DMS153 (cell line): Measurements from ENCODE around the gene BRWD1.
A peak's percentile ranks its signal among the peaks of the same experiment; 100 is the strongest.
"Not testable (repeated sequence)": the region's sequence is repeated elsewhere in the genome, so short reads cannot be mapped to it uniquely, and the experiment has no call there.

ENCODE experiments used
- DNase-seq: peaks from one replicate; lab custom pipeline; 2025; lab: John Stamatoyannopoulos, UW

The BRWD1 gene

DNA sequence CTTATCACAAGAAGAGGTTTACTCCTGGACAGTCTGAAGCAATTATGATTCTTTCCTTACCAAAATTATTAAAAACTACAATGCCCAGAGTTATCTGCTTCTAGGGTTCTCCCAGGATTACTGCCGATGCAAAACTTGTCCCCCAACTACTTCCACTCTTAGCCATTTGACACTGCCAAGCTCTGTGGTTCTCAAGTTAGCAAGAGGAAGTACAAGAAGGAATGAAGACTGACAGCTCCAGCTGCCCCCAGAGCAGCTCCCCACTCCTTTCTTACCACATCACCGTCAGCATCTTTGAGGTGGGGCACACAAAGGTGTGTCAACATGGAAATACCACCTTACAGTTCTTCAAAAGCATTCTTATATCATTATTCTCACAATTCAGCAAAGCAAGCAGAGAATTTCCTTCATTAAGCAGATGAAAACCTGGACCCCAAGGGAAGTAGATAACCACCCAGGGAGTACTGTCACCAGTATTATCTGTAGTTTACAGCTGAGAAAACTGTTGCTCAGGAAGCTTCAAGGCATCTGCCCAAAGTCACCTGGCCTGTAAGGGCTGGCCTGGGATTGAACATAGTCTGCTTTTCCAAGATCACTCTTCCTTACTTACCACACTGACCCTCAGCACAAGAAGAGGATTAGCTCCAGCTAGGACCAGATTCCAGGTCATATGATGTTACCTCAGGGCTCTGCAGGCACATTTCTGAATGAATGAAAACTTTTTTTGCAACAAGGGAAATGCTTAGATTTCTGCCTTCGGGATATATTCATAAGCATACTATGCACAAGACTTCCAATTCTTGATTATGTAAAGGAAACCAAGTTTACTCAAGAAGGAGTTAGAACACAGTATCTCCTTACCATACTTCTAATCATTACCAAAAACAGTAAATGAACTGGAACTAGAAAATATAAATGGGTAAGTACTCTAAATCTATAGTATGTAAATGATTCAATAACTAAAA, 139.4 kb downstream of the BRWD1 start:
- DNase-seq = no peak

DNA sequence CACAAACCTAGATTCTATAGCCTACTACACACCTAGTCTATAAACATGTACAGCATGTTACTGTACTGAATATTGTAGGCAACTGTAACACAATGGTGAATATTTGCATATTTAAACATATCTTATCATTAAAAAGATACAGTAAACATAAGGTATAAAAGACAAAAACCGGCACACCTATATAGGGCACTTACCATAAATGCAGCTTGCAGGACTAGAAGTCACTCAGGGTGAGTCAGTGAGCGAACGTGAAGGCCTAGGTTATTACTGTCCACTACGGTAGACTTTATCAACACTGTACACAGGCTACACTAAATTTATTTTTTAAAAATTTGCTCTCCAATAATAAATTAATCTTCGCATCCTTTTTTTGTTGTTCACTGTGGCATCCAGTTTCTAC, 143.5 kb downstream of the BRWD1 start:
- DNase-seq = no peak

DNA sequence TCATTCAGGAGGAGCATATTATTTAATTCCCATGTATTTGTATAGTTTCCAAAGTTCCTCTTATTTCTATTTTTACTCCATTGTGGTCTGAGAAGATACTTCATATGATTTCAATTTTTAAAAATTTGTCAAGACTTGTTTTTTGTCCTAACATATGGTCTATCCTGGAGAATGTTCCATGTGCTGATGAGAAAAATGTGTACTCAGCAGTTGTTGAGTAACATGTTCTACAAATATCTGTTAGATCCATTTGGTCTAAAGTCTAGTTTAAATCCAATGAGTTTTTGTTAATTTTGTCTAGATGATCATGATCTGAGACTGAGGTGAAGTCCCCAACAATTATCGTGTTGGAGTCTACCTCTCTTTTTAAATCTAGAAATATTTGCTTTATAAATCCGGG, 144.6 kb downstream of the BRWD1 start:
- DNase-seq = no peak

DNA sequence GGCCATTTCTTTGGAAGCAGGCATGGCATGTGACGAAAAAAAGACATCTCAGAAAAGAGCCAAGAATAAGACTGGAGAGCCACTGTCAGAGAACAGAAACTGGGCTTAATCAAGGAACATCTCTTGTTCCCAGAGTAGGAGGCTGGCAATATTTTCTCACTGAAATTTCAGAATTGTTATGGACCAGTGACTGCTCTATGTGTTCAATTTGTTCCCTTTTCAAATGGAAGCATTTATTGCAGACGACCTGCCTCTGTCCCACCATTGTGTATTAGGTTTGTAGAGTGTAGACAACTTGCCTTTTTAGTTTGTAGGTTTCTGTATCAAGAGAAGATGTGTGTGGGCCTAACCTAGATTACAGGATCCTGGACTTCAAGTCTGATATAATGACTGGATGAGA, 148.9 kb downstream of the BRWD1 start:
- DNase-seq = no peak

DNA sequence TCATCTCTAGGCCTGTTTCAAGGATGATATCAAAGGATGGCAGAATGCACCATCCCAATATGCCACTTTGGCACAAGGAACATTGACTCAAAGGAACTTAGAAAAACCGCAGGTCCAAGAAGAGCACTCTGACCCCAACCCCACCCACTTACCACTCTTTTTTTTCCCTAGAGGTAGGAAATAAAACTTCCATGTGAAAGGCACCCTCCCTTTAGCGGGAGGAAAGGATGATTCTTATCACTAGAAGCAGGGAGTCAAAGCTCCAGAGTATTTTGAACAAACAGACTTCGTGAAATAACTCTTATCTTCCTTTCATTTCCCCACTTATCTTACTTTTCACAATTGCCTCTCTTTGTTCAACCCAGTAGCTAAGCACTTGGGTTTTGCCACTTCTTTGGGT, 152.4 kb downstream of the BRWD1 start:
- DNase-seq = no peak

DNA sequence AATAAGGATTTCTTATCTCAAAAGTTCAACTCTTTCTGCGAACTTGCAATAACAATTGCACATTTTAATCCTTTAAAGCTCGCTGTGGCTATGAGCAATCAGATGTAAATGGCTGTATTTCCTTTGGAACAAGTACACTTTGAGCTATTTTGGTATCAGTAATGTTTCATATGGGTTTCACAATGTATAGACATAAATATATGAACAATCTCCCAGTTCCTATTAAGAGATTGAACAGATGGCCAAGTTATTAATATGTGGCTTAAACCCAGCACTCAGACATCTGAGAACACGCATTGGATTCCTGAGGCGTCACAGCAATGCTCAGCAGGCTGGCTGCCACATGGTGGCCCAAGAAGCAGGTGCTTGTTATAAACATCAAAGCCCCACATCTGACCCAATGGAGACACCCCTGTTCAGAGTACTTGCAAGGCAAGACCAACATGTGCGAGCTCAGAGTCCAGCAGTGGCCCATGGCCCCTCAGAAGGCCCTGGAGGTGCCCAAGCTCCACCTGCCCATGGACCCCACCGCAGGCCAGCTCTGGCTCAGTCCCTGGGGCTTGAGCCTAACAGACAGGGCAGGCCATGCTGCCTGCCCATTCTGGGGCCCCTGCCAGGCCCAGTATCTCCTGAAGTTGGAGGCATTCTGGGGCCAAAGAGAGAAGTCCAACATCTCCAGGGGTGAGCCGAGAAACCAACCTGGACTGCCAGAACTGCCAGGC, 153.9 kb downstream of the BRWD1 start:
- DNase-seq = no peak

DNA sequence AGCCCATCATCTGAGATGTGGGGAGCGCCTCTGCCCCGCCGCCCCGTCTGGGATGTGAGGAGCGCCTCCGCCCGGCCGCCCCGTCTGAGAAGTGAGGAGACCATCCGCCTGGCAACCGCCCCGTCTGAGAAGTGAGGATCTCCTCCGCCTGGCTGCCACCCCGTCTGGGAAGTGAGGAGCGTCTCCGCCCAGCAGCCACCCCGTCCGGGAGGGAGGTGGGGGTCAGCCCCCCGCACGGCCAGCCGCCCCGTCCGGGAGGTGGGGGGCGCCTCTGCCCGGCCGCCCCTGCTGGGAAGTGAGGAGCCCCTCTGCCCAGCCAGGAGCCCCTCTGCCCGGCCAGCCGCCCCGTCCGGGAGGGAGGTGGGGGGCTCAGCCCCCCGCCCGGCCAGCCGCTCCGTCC, 156.2 kb downstream of the BRWD1 start:
- DNase-seq = not testable (repeated sequence)

DNA sequence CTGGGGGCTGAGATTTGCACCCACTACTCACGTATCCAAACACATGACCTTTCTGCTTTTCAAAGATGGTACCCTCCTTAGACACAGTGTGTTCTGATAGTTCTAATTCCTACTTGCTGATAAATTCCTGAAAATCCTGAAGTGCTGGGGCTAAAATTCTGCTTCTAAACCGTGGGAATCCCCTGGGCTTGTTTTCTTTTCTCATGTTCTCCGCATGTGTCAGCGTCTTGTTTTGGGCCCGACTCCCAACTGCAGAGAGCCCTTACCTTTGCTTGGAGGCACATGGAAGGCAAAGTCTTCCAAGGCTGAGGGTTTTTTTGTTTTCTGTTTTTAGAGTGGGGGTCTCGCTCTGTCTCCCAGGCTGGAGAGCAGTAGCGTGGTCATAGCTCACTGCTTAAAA, 157.4 kb downstream of the BRWD1 start:
- DNase-seq = no peak

DNA sequence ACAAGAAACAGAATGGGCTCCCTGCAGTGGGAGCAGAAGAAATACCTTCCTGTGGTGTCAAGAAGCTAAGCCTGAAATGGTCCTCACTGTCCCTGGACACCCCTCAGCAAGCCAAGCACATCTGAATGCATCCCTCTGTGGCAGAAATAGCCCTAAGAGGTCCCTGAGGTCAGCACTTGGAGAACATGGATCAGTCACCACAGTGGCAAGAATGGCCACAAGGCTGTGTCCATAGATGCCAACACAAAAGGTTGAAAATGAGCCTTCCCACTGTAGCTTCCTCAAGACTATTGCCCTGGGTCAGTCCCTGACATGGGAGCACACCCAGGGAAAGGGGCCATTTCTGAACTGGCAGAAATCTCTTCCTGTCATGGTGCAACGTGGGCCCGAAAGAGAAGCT, 157.9 kb downstream of the BRWD1 start:
- DNase-seq = no peak

DNA sequence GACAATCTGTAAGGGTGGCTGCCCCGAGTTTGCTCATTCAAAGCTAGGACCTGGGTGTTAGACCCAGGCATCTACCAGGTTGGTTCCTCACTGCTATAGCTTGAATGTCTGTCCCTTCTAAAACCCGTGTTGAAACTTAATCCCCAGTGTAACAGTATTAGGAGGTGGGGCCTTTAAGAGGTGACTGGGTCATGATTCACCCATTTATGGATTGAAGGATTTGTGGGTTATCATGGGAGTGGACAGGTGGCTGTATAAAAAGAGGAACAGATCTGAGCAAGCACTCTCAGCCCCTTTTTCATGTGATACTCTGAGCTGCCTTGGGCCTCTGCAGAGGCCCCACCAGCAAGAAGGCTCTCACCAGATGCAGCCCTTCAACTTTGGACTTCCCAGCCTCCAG, 159.6 kb downstream of the BRWD1 start:
- no peak for DNase-seq

DNA sequence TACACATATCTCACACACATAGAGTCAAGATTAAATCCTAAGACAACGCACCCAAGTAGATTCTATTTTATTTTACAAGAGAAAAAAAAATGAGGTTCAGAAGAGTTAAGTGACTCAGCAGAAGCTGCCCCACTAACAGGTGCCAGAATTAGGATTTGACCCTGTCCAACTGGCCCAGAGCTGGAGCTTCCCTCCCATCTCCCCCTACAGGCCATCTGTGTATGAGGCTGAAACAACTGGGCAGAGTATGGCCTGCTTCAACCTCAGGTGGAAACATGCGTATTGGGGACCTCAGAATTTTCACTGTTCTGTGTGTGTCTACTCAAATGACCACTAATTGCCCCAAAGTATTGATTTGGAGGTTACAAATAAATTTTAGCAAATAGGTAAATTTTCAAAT, 160.1 kb downstream of the BRWD1 start:
- no peak for DNase-seq

DNA sequence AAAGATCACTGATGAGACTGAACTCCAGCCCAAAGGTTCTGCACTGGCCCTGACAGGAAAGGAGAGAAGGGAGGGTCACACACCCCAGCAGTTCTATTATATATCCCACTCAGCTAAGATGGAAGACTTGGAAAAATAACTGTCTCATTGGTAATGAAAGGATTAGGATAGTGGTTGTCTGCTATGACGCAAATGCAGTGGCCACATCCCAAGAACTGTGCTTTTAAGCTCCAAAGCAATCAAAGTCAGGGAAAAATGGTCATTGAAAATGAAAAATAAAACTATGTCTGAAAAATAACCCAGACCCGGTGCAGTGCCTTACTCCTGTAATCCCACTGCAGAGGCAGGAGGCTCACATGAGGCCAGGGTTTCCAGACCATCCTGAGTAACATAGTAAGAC, 161.2 kb downstream of the BRWD1 start:
- no peak for DNase-seq

DNA sequence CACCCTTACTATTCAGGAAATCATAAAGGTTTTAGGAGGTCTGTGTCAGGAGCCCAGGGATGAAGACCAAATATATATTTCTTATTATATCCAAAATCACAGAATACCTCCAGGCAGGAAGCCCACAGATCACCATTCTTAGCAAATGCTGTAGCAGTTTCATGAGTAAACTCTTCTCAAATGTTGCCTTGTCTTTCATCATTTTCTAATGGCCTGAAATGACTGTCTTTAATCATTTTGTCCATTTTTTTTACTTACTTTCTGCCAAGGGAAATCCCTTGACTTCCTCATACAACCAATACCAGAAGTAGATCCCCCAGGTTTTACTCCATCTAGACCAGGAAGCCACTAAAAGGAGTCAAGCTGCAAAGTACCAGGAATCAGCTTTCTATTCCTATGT, 162.6 kb downstream of the BRWD1 start:
- DNase-seq = no peak

DNA sequence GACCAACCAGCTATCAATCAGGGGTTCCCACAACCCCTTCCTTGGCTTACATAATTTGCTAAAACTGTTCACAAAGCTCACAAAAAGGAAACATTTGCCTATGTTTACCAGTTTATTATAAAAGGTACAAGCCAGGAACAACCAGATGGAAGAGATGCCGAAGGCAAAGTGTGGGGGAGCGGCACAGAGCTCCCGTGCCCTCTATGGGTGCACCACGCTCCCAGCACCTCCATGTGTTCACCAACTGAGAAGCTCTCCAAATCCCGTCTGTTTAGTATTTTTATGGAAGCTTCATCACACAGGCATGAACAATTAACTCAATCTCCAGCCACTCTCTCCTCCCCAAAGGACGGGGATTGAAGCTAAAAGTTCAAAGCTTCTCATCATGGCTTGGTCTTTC, 163.1 kb downstream of the BRWD1 start:
- no peak for DNase-seq

DNA sequence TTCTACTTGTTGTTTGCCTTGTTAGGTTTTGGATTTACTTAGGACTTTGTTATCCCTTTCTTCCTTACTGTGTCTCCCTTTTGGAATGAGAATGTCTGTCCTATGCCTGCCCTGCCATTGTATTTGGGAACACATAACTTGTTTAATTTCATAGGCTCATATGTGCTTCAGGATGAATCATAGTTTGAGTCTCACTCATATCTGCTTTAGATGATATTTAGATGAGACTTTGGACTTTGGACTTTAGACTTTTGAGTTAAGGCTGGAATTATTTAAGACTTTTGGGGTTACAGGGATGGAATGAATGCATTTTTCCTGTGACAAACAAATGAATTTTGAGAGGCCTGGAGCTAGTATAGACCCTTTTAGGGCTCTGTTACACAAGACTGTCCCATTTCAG, 163.6 kb downstream of the BRWD1 start:
- no peak for DNase-seq

DNA sequence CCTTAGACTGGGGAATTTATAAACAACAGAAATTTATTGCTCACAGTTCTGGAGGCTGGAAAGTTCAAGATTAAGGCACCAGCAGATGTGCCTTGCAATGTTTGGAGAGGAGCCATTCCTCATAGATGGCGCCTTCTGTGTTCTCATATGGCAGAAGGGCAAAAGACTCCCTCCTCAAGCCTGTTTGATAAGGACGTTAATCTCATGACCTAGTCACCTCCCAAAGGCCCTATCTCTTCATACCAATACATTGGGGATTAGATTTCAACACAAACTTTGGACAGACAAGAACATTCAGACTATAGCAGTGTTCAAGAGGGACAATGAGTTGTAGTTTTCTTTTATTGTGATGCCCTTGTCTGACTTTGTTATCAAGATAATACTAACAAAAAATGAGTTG, 164.5 kb downstream of the BRWD1 start:
- no peak for DNase-seq

DNA sequence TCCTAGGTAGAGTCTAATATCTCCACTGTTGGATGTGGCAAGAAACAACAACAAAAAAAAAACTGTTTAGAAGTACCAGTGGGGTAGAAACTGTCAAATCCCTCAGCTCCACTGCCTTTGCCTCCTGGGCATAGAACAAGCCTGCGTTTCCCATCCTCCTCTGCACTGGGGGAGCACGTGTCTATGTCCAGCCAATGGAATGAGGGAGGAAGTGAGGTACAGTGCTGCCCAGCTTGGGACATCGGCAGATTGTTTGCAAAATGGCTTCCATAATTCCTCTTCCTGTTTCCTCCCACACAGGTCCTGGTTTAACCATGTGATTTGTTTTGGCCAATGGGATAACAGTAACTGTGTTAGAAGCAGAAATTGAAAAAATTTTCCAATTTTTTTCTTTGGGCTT, 169.2 kb downstream of the BRWD1 start:
- DNase-seq = no peak

DNA sequence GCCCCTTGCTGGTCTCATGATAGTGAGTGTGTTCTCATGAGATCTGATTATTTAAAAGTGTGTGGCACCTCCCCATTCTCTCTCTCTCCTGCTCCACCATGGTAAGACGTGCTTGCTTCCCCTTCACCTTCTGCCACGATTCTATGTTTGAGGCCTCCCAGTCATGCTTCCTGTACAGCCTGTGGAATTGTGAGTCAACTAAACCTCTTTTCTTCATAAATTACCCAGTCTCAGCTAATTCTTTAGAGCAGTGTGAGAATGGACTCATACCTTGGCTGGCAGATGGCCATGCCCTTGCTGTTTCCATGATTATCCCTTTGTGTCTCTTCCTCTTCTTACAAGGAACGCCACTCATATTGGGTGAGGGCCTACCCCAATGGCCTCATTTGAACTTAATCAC, 170.5 kb downstream of the BRWD1 start:
- DNase-seq = no peak

DNA sequence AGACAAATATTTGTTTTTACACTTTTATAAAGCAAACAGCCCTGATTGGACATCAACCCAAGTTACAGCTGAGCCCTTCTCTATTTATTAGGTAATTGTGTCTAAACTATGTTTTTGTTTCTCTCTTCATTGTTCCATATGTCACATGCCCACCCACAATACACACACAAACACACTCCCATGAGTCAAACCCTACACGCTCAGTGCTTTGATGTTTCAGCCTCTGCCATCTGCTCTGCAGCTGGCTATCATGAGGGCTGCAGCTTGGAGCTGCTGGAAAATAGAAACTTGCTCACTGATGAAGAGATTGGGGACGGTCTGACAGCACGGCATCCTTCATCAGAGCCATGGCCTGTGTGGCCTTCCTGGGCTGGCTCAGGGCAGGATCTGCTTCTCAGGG, 171.9 kb downstream of the BRWD1 start:
- peak; percentile 60 for DNase-seq

DNA sequence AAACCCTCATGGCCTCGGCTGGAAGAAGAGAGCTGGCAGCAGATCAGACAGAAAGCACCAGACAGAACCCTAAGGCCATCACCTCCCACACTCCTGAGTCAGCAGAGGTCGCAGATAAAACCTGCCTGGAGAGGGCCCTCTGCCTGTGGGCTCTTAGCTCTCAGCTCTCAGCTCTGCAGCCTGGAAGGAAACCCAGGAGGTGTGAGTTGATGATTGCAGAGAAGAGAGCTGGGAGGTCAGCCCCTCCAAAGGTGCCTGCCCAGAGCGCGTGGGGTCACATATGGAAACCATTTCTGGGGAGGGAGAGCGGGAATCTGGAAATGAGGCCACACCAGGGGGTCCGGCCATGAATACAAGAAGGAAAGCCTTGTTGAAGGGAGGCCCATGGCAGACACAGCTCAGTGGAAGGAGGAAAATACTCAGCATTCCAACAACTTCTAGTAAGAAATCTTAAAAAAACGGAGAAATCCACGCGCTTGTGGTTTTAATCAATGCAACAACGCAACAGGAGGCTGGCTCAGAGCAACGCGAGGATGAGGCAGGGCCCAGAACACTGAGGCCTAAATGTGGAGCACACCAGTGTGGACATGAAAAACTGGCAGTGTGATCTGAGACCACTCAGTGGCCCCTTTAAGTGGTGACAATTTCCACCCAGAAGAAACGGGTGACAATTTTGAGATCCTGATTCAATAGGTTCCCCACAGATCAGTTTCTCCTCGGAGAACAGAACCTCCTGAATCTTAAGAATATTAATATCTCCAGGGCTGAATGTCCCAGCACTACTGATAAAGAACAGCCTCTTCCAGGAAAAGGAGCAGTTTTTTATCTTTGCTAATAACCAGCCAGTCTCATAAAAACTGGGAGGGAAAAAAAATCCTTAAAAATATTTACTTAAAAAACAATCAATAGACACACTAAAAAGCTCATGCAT, 175.9 kb downstream of the BRWD1 start:
- peak; percentile 27 for DNase-seq

DNA sequence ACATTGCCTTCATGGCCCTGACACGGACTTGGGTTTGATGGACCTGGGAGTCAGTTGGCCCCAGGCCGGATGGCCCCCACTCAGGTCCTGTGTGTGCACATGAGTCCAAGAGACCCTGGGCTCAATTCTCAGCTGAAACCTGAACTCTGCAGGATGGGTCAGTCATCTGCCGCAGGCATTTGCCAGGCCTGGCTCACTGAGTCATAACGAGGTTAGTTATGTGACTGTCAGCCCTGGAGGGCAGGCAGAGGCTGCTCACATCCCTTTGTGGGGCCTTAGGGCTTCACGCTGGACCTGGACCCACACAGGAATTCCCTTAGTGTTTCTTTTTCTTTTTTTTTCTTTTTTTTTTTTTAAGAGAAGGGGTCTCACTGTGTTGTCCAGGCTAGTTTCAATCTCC, 176.7 kb downstream of the BRWD1 start:
- no peak for DNase-seq

DNA sequence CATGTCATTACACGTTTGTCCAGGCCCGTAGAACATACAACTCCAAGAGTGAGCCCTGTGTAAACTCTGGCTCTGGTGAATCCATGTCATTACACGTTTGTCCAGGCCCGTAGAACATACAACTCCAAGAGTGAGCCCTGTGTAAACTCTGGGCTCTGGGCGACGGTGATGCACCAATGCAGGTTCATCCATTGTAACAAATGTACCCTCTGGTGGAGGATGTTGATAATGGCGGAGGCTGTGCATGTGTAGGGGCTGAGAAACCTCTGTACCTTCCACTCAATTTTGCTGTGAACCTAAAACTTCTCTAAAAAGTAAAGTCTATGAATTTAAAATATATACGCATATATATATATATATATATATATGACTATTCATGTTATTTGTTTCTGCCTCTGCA, 177.3 kb downstream of the BRWD1 start:
- DNase-seq = peak; percentile 63
